Measurements from ENCODE around the gene ZBTB16. TPM values are rescaled to one million over a fixed set of nuclear protein-coding genes. Genes with fewer than 3 reads are reported as not detected.

Gene ZBTB16
- total and polyA plus RNA-seq, 2 of the 4 experiments (the other 2 are of a cell fraction) = not detected

DNA sequence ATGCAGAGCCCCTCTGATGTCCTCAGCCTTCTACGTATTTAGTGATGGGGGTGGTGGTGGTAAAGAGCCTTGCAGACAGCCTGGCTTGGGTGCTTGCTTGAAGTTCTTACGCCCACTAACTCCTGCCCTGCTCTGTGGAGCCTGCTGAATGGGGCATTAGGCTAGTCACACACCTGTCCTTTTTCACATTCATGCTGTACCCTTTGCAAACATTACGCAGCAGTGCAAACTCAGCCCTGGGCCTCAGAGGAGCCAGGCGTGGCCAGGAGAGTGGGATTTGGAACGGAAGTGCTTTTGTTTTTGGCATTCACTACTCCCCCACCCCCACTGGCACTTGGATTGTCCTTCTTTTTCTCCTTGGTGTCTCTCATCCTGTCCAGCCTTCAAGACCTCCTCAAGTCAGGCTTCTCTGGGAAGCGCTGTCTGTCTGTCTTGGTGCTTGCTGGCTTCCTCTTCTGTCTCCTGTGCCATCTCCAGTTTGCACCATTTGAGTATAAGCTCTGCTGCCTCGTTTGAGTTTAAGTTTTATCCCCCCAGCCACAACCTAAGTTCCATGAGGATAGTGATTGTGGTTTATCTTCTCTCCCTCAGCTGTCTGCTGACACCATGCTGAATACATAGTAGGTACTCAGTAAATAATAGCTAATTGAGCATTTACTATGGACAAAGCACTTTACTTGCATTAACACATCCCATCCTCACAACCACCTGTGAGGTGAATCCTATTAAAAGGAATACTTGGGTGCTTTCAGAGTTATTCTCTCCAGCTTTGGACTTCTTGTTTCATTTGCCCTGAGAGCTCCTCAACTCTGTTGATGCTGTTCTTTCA, 26.7 kb downstream of the ZBTB16 start:
- Histone ChIP-seq H3K4me2 (ENCODE audit: low read depth, low read length) (no peak overlapping the region), H2BK15ac (ENCODE audit: low read depth, low read length) (no peak overlapping the region), H4K8ac (ENCODE audit: low read depth in 2 of 2, low read length in 2 of 2) (no peak overlapping the region), H3K9ac (ENCODE audit: low read depth, low read length) (no peak overlapping the region), H4K20me1 (ENCODE audit: insufficient read depth, low read length) (no peaks in the 10 kb centered on the region), H3K9me3 (ENCODE audit: control insufficient read depth, insufficient read depth, low read length) (no peaks in the 10 kb centered on the region), H3K36me3 (ENCODE audit: control insufficient read depth, insufficient read depth, low read length) (no peaks in the 10 kb centered on the region), H3K18ac (ENCODE audit: low read depth, low read length) (no peak overlapping the region), H2AFZ (replicated peaks; ENCODE audit: low read length, poor library complexity) (no peak overlapping the region), H3K4me1 (ENCODE audit: control insufficient read depth, insufficient read depth, low read length) (no peaks in the 10 kb centered on the region), H3K4ac (ENCODE audit: low read depth, low read length) (no peak overlapping the region), H3K56ac (ENCODE audit: extremely low read depth, insufficient read depth, low read length) (no peak overlapping the region), H3K23ac (ENCODE audit: low read depth, low read length) (no peak overlapping the region), H3K4me3 (ENCODE audit: insufficient read depth, low read depth, low read length) (no peak overlapping the region), H2BK20ac (ENCODE audit: low read depth, low read length) (no peak overlapping the region), H3K9me1 (ENCODE audit: insufficient read depth, low read length) (no peaks in the 10 kb centered on the region), H3K27ac (ENCODE audit: insufficient read depth, low read length) (no peak overlapping the region), H3K79me1 (ENCODE audit: low read depth in 1 of 2, low read length in 2 of 2) (no peaks in the 10 kb centered on the region), H2AK9ac (replicated peaks; ENCODE audit: low read depth, low read length, poor library complexity) (no peak overlapping the region), H3K27me3 (ENCODE audit: control insufficient read depth, insufficient read depth, low read length) (peaks cover 12% of the 10 kb centered on the region), H2AK5ac (ENCODE audit: low read depth, low read length) (no peak overlapping the region), H2BK5ac (ENCODE audit: low read depth, low read length, poor library complexity, severe bottlenecking) (no peak overlapping the region), H3K14ac (replicated peaks; ENCODE audit: low read depth, low read length) (no peak overlapping the region), H2BK120ac (ENCODE audit: low read depth, low read length) (no peak overlapping the region), H4K91ac (ENCODE audit: insufficient read depth, low read depth, low read length) (no peak overlapping the region), H4K5ac (ENCODE audit: low read depth, low read length) (no peak overlapping the region)
- WGBS, 2 experiments (ENCODE audit: extremely low coverage in 2 of 2, insufficient read length in 1 of 2) = 60% methylated on average over 1 of the region's 7 CpGs; no CpG with 5 or more reads in 1 of the 2 experiments
- CTCF ChIA-PET = no interaction called here
- dilution Hi-C loops (cut with HindIII; ENCODE audit: low sequenced_read_pairs, unreplicated experiment) = no loop called here
- no peak for ATAC-seq (ENCODE audit: low read depth)
- POLR2A ChIA-PET (ENCODE audit: unreplicated experiment) = no interaction called here
- no peak for DNase-seq
- in situ Hi-C loops (cut with MboI; ENCODE audit: low sequenced_read_pairs) = no loop called here
- intact Hi-C loops (cut with micrococcal nuclease) = no loop called here
- BruUV-seq (replicated peaks) = no TSS peak
- TF ChIP-seq POLR2A (IDR thresholded peaks at IDR 0.05; ENCODE audit: low read depth, low read length) (no peak), SMC3 (IDR thresholded peaks at IDR 0.05; ENCODE audit: low read depth, low read length) (no peak), MAFK (IDR thresholded peaks at IDR 0.05; ENCODE audit: low read depth, low read length) (no peak)
- TF ChIP-seq, protein P1, sequence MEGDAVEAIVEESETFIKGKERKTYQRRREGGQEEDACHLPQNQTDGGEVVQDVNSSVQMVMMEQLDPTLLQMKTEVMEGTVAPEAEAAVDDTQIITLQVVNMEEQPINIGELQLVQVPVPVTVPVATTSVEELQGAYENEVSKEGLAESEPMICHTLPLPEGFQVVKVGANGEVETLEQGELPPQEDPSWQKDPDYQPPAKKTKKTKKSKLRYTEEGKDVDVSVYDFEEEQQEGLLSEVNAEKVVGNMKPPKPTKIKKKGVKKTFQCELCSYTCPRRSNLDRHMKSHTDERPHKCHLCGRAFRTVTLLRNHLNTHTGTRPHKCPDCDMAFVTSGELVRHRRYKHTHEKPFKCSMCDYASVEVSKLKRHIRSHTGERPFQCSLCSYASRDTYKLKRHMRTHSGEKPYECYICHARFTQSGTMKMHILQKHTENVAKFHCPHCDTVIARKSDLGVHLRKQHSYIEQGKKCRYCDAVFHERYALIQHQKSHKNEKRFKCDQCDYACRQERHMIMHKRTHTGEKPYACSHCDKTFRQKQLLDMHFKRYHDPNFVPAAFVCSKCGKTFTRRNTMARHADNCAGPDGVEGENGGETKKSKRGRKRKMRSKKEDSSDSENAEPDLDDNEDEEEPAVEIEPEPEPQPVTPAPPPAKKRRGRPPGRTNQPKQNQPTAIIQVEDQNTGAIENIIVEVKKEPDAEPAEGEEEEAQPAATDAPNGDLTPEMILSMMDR (conservative IDR thresholded peaks at IDR 0.05; ENCODE audit: low read depth, low read length) = no peak

All from IMR-90 (cell line).